ENCODE data around the gene KTN1. TPM values are rescaled to one million over a fixed set of nuclear protein-coding genes. Genes with fewer than 3 reads are reported as not detected.

KTN1 gene
- total RNA-seq, 2 experiments from 2014 or later, result 85.1 to 92.3 TPM

GRCh38 chr14:55645145-55645544, 65.1 kb downstream of the KTN1 start:
- no peak for ATAC-seq
- Mint-ChIP-seq H3K36me3 (peaks cover 37% of the 10 kb centered on the region), H3K27ac (no peak overlapping the region), H3K27me3 (no peaks in the 10 kb centered on the region), H3K4me3 (no peak overlapping the region), H3K4me1 (peaks cover 4% of the 10 kb centered on the region), H3K9me3 (ENCODE audit: low read depth) (no peaks in the 10 kb centered on the region)
- no peak for DNase-seq
- CTCF ChIA-PET, result no interaction called here

- H3K9me3 Mint-ChIP-seq (ENCODE audit: low read depth), result no peaks in the 10 kb centered on the region
- H3K4me3 Mint-ChIP-seq, result no peak overlapping the region
- H3K27ac Mint-ChIP-seq, result no peak overlapping the region
- DNase-seq (no peak), ATAC-seq (no peak)
- CTCF ChIA-PET, result no interaction called here
- no peaks in the 10 kb centered on the region for H3K27me3 Mint-ChIP-seq
- H3K4me1 Mint-ChIP-seq, result peaks cover 8% of the 10 kb centered on the region
- peaks cover 43% of the 10 kb centered on the region for H3K36me3 Mint-ChIP-seq
Observed at GRCh38 chr14:55645845-55646832, 66.1 kb downstream of the KTN1 start.

DNA sequence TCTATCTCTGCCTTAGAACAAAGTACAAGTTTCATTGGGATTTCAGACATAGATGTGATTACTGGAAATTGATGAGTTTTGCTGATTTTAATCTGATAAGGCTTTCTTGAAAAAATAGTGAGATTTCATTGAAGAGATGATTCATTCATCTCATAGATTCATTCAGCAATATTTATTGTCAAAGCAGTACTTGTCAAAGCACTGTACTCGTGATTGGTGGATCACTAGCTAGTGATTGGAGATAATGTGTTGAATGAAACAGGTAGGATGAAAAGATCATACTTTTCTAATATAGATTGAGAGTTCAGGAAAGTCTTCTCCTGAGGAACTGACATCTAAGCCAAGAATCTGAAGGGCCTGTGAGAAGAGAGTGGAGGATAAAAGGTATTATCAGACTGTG, 71.0 kb downstream of the KTN1 start:
- peaks cover 7% of the 10 kb centered on the region for H3K4me1 Mint-ChIP-seq
- no peak overlapping the region for H3K27ac Mint-ChIP-seq
- CTCF ChIA-PET, result interaction anchor here (1.2 kb wide), 1 partner anchor 690 kb away, joined by 3 read pairs; no protein-coding TSS in a partner anchor
- DNase-seq (no peak), ATAC-seq (no peak)
- no peaks in the 10 kb centered on the region for H3K9me3 Mint-ChIP-seq (ENCODE audit: low read depth)
- H3K36me3 Mint-ChIP-seq, result peaks cover 36% of the 10 kb centered on the region
- no peak overlapping the region for H3K4me3 Mint-ChIP-seq
- no peaks in the 10 kb centered on the region for H3K27me3 Mint-ChIP-seq

DNA sequence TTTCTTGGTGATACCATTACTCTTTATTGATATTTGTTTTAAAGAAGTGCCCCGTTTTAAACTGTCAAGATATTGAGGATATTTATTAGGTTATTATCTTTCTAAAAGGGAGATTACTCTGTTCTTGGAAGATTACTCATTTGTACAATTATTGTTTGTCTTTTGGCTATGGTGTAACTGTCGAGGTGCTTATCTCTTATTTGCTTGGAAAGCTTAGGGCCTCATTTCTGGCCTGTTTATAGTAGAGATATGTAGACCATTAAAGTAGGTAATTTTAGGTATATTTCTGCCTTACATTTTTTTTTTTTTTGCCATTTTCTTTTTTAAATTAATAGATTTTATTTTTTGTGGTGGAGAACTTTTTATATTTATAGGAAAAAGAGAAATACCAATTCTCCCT, 74.2 kb downstream of the KTN1 start:
- no peak for ATAC-seq
- CTCF ChIA-PET, result no interaction called here
- Mint-ChIP-seq H3K27me3 (no peaks in the 10 kb centered on the region), H3K36me3 (peaks cover 37% of the 10 kb centered on the region), H3K9me3 (ENCODE audit: low read depth) (no peaks in the 10 kb centered on the region), H3K4me3 (no peak overlapping the region), H3K4me1 (peaks cover 5% of the 10 kb centered on the region), H3K27ac (no peak overlapping the region)
- no peak for DNase-seq

DNA sequence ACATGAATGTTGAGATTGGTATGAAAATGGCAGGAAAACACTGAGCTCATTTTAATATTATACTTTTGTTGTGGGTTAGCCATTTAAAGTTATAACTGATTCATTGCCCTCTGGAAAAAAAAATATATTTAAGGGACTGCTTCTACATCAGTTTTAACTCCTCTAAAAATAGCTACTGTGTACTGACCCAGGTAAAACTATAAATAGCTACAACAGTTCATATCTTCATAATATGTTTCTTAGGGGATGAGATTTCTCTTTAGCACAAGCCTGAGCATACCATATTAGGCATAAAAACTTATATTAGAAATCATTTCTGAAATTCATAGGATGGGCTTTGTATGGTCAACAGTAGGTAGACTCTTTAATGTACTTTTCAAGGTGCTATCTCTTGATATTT, 81.0 kb downstream of the KTN1 start:
- CTCF ChIA-PET, result no interaction called here

DNA sequence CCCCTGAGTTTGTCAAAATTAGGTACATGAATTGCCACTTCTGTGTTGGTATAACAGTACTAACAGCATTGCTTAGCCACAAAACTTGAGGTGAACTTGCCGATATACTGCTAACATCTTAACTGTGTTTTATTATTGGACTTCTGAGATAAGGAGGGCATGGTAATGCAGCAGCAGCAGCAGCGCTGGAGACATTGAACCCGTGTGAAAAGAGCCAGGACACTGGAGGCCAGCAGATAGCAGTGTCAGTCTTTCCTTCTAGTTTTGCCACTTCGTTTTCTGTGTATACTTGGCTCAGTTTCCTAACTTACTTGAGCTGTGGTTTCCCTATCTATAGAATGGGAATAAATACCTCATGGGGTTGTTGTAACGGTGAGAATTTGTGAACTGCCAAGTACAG, 82.7 kb downstream of the KTN1 start:
- Mint-ChIP-seq H3K9me3 (ENCODE audit: low read depth) (no peaks in the 10 kb centered on the region), H3K4me1 (peaks cover 17% of the 10 kb centered on the region), H3K36me3 (peaks cover 43% of the 10 kb centered on the region), H3K27ac (no peak overlapping the region), H3K27me3 (no peaks in the 10 kb centered on the region), H3K4me3 (no peak overlapping the region)
- CTCF ChIA-PET, result no interaction called here
- ATAC-seq (no peak), DNase-seq (no peak)

More for the DNA sequence above, 81.0 kb downstream of the KTN1 start:
- no peak for DNase-seq
- no peak overlapping the region for H3K27ac Mint-ChIP-seq
- no peak overlapping the region for H3K4me3 Mint-ChIP-seq
- no peaks in the 10 kb centered on the region for H3K27me3 Mint-ChIP-seq
- peaks cover 40% of the 10 kb centered on the region for H3K36me3 Mint-ChIP-seq
- peaks cover 17% of the 10 kb centered on the region for H3K4me1 Mint-ChIP-seq
- no peaks in the 10 kb centered on the region for H3K9me3 Mint-ChIP-seq (ENCODE audit: low read depth)
- ATAC-seq, result no peak

DNA sequence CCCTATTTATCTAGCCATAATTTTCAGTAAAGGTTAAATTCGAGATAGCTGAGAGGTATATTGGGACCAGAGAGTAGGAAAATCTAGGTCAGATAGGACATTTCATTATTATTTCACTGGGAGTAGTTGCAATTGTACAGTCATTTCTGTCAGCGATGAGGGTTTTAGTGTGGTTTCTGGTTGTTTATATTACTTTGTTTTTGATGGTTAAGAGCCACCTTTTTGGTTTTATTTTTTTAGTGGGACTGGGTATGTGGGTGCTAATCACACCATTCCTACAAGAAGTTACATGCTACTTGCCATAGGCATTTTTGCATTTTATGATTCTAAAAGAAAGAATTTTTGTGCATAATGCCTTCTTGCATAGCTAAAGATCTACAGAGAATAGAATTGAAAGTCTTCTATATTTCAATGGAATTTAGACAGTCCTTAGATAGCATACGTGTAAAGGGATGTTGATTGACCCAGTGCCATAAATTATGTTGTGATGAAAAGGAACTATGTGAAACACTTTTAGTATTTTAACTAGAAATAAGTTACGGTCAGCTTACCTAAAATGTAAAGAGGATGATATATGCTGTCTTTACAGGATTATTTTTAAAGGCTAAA, 85.2 kb downstream of the KTN1 start:
- DNase-seq (no peak), ATAC-seq (peak; percentile 57)
- Mint-ChIP-seq H3K36me3 (peaks cover 35% of the 10 kb centered on the region), H3K27ac (peak overlapping the region; percentile 63), H3K4me1 (peaks cover 17% of the 10 kb centered on the region), H3K9me3 (ENCODE audit: low read depth) (no peaks in the 10 kb centered on the region), H3K27me3 (no peaks in the 10 kb centered on the region), H3K4me3 (no peak overlapping the region)
- CTCF ChIA-PET, result interaction anchor here (0.6 kb wide), 1 partner anchor 248 kb away, joined by 3 read pairs; no protein-coding TSS in a partner anchor

DNA sequence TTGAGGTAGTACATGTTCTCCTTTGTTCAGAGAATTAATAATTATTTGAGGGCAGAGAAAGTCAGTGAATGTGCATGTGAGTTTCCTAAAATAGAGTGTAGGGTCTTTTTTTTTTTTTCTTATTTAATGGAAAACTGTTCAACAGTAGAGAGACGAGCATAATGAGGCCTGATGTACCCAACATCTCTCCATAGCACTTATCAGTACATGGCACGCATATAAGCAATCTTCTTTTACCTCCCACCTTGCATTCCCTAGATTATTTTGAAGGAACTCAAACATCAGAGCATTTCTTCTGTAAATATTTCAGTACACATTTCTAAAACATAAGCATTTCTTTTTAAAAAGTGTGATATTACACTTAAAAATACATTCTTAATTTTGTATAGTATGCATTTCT, 87.8 kb downstream of the KTN1 start:
- no peaks in the 10 kb centered on the region for H3K9me3 Mint-ChIP-seq (ENCODE audit: low read depth)
- H3K4me1 Mint-ChIP-seq, result peaks cover 17% of the 10 kb centered on the region
- no peak for ATAC-seq
- H3K4me3 Mint-ChIP-seq, result no peak overlapping the region
- H3K36me3 Mint-ChIP-seq, result peaks cover 41% of the 10 kb centered on the region
- no peaks in the 10 kb centered on the region for H3K27me3 Mint-ChIP-seq
- CTCF ChIA-PET, result no interaction called here
- H3K27ac Mint-ChIP-seq, result no peak overlapping the region
- DNase-seq, result no peak

DNA sequence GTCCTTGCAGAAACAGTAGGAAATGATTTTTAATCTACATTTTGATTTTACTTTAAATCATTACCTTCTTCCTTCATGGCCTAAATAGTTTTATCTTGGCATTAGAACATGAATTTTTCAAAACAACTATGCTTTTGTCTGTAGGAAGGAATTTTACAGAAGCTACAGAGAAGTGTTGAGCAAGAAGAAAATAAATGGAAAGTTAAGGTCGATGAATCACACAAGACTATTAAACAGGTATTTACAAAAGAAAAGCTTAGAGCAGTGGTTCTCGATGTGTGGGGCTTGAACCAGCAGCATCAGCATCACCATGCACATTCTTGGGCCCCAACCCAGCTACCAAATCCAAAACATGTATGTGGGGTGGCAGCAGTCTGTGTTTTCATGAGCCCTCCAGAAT, 91.6 kb downstream of the KTN1 start:
- H3K4me1 Mint-ChIP-seq, result no peaks in the 10 kb centered on the region
- H3K4me3 Mint-ChIP-seq, result no peak overlapping the region
- CTCF ChIA-PET, result no interaction called here
- no peak overlapping the region for H3K27ac Mint-ChIP-seq
- H3K27me3 Mint-ChIP-seq, result no peaks in the 10 kb centered on the region
- no peak for ATAC-seq
- no peaks in the 10 kb centered on the region for H3K9me3 Mint-ChIP-seq (ENCODE audit: low read depth)
- no peak for DNase-seq
- peaks cover 31% of the 10 kb centered on the region for H3K36me3 Mint-ChIP-seq

DNA sequence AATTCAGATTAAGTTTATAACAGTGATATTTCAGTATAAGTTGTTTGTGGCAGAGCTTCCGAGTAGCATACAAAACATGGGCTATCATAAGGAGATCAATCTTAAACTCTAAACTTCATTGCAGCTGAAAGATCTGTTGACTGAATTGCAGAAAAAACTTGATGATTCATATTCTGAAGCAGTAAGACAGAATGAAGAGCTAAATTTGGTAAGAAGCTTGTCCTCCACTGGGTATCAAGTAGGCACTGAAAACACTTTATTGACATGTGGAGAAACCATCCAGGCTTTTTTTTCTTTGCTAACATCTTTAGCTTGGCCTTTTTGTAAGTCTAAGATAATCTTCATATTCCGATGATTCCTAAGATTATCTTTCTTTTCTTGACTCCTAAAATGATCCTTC, 93.0 kb downstream of the KTN1 start:
- CTCF ChIA-PET, result no interaction called here
- Mint-ChIP-seq H3K27me3 (no peaks in the 10 kb centered on the region), H3K27ac (no peak overlapping the region), H3K4me3 (no peak overlapping the region), H3K9me3 (ENCODE audit: low read depth) (no peaks in the 10 kb centered on the region), H3K4me1 (no peaks in the 10 kb centered on the region), H3K36me3 (peaks cover 26% of the 10 kb centered on the region)
- no peak for ATAC-seq
- no peak for DNase-seq

DNA sequence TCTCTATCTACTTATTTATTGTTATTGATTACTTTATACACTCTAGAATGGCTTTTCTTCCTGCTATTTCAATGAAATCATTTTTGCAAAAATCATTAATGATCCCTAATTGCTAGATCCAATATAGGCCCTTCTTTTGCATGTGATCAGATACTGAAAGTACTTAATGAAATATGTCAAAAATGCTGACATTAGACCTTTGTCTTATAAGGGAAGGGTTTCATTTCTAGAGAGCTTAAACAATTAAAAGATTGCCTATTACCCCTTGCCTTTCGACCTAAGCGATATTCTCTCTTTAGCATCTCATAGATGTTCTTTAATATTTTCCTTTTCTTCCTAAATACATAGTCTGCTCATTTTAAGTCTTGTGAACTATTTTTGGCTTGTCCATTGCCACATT, 101.1 kb downstream of the KTN1 start:
- no peak overlapping the region for H3K4me3 Mint-ChIP-seq
- no peaks in the 10 kb centered on the region for H3K9me3 Mint-ChIP-seq (ENCODE audit: low read depth)
- H3K27me3 Mint-ChIP-seq, result no peaks in the 10 kb centered on the region
- peaks cover 32% of the 10 kb centered on the region for H3K36me3 Mint-ChIP-seq
- DNase-seq, result no peak
- CTCF ChIA-PET, result no interaction called here
- H3K27ac Mint-ChIP-seq, result no peak overlapping the region
- no peaks in the 10 kb centered on the region for H3K4me1 Mint-ChIP-seq
- ATAC-seq, result no peak

- CTCF ChIA-PET, result no interaction called here
- Mint-ChIP-seq H3K27ac (no peak overlapping the region), H3K36me3 (peaks cover 28% of the 10 kb centered on the region), H3K4me1 (peaks cover 2% of the 10 kb centered on the region), H3K27me3 (no peaks in the 10 kb centered on the region), H3K9me3 (ENCODE audit: low read depth) (no peaks in the 10 kb centered on the region), H3K4me3 (no peak overlapping the region)
- DNase-seq (no peak), ATAC-seq (no peak)
Observed at GRCh38 chr14:55684956-55685584, 105.1 kb downstream of the KTN1 start.

GRCh38 chr14:55686713-55687112, 106.7 kb downstream of the KTN1 start:
- Mint-ChIP-seq H3K27me3 (no peaks in the 10 kb centered on the region), H3K9me3 (ENCODE audit: low read depth) (no peaks in the 10 kb centered on the region), H3K4me1 (peaks cover 2% of the 10 kb centered on the region), H3K27ac (no peak overlapping the region), H3K36me3 (peaks cover 21% of the 10 kb centered on the region), H3K4me3 (no peak overlapping the region)
- ATAC-seq, result no peak
- CTCF ChIA-PET, result no interaction called here
- no peak for DNase-seq

DNA sequence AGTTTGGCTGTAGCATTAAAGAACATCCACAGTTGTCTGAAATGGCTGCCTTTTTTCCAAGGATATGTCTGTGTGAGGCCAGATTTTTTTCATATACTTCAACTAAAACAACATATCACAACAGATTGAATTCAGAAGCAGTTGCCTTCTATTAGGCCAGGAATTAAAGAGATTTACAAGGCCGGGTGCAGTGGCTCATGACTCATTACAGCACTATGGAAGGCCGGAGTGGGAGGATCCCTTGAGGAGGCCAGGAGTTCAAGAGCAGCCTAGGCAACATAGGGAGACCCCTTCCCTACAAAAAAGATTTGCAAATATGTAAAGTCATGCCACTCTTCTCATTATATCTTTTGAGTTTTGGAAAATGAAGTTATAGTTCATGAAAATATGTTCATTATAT, 108.6 kb downstream of the KTN1 start:
- Mint-ChIP-seq H3K9me3 (ENCODE audit: low read depth) (no peaks in the 10 kb centered on the region), H3K27me3 (no peaks in the 10 kb centered on the region), H3K27ac (no peak overlapping the region), H3K4me3 (no peak overlapping the region), H3K4me1 (peaks cover 2% of the 10 kb centered on the region), H3K36me3 (peaks cover 16% of the 10 kb centered on the region)
- DNase-seq (no peak), ATAC-seq (no peak)
- CTCF ChIA-PET, result no interaction called here
